Activated T-cell treated with anti-CD3 and anti-CD28 coated beads, Interleukin-2, amount 50 U/mL, for 48 hours (primary cell): Measurements from ENCODE around the gene CHST6.
"Not testable (repeated sequence)": the region's sequence is repeated elsewhere in the genome, so short reads cannot be mapped to it uniquely, and the experiment has no call there.

Experiments used
- DNase-seq, 2 experiments: peaks; one replicate each; pipeline ENCODE4 v3.0.0-alpha.2; 2020

The CHST6 gene

DNA sequence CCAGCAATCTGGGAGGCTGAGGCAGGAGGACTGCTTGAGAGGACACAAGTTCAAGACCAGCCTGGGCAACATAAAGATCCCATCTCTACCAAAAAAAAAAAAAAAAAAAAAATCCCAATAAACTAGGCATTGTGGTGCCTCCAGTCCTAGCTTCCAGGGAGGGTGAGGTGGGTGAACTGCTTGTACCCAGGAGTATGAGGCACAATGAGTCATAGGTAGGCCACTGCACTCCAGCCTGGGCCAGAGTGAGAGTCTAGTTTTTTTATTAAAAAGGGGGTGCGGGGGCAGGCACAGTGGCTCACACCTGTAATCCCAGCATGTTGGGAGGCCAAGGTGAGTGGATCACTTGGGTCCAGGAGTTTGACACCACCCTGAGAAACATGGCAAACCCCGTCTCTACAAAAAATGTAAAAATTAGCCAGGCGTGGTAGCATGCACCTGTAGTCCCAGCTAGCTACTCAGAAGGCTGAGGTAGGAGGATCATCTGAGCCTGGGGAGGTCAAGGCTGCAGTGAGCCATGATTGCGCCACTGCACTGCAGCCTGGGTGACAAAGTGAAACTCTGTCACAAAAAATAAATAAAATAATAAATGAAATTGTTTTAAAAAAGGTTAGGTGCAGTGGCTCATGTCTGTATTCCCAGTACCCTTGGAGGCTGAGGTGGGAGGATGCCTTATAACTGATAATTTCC lies 7.8 kb upstream of the CHST6 start:
- DNase-seq = no peak

DNA sequence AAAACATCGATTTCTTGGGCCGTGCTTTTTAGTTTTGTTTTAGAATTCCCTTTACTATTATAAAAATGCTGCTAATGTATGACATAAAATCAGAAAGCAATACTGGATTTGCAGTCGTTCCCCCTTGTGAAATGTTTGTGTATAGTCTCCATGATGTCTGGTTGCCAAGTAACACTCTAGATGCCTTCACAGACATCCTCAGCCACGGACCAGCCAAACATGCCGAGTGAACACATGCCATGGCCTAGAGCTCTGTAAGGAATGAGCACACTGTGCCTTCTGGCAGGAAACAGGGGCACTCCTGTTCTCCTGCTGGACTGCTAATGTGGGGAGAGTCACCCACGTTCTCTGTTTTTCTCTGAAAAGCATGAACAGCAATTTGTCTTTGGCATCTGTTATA lies 6.6 kb upstream of the CHST6 start:
- not testable (repeated sequence) for DNase-seq

DNA sequence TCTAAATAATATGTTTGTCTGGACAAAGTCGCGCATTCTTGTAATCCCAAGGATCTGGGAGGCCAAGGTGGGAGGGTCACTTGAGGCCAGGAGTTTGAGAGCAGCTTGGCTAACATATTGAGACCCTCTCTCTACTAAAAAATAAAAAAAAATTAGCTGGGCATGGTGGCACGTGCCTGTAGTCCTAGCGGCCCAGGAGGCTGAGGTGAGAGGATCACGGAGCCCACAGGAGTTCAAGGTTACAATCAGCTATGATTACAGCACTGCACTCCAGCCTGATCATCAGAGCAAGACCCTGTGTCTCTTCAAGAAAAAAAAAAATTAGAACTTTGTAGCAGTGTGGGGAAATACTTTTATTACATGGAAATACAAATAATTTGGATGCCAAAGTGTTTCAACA lies 6.1 kb upstream of the CHST6 start:
- DNase-seq = no peak

DNA sequence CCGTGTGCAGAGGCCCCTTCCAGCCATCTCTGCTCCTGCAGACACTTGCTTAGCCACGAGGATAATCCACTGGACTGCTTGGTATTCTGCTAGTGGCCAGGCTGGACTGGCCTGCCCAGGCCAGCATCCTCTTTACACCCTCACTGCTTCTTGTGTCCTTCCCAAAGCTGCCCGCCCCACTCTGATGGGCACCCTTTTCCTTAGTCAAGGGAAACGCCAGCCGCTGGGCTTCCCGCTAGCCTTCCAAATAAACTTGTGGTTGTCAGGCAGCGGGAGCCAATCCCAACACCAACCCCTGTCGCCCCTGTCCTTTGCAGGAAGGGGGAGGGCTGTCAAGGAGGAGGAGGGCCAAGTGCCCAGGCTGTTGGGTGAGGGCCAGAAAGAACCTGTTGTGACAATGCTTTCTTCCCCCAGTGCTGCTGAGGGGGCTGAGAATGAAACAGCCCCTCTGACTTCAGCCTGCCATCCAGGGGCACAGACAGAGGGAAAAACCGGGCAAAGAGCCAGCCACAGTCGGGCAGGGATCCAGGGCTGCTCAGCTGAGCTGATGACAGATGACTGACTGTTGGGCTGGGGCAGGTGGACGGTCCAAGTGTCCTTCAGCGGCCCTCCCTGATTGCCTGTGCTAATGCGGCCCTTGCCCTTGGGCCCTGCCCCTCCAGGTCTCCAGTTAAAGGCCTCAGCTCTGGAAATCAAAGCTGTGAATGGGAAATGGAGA lies 3.5 kb upstream of the CHST6 start:
- not testable (repeated sequence) for DNase-seq

DNA sequence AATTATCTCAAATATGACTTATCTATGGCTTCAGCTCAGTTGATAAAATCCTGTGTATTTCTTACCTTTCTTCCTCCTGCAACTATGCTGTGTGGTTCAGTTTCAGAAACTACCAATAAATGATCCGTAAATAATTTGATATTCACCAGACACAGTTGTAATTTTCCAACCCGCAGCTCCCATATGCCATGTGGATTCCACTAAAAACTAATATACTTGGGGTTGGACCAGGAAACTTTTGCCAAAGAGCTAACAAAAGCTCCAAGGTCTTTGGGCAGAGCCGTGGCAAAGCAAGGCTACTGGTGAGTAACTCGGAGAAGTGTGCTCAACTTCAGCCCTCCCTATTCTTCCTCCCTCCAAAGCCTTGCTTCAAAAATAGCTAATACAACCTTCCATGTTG lies 2.3 kb upstream of the CHST6 start:
- no peak for DNase-seq

DNA sequence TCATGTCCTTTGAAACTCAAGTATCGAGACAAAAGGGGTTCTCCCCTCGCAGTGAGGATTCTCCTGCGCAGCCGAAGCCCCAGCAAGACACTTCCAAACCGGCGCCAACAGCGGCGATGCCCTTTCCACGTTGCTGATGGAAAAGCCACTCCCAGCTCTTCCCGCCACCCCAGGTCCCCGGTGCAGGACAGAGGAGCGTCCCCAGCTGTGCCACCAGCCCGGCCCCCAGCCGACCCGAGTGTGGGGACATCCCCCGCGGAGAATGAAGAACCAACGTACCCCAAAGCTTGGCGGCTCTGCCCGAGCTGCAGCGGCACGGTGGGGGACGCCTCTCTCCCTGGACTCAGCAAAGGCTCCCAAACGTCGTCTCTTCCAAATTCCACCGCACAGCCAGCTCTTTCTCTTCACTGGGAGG lies 573 bp downstream of the CHST6 start:
- no peak for DNase-seq

DNA sequence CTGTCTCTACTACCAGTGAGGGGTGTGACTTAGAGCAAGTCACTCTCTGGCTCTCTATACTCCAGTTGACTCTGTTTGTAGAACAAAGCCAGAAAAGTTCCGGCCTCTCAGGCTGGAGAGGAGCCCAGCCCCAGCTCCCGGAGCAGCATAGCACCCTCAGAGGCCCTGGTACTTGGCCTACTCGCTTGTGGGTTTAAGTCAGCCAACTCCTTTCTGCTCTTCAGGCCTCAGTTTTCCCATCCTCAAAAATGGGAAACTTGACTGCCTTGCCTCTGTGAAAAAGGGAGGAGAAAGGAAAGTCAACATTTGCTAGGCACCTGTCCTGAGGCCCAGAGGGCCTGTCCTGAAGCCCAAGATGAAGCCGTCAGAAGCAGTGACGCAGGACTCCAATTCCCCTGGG lies 1.1 kb downstream of the CHST6 start:
- no peak for DNase-seq

DNA sequence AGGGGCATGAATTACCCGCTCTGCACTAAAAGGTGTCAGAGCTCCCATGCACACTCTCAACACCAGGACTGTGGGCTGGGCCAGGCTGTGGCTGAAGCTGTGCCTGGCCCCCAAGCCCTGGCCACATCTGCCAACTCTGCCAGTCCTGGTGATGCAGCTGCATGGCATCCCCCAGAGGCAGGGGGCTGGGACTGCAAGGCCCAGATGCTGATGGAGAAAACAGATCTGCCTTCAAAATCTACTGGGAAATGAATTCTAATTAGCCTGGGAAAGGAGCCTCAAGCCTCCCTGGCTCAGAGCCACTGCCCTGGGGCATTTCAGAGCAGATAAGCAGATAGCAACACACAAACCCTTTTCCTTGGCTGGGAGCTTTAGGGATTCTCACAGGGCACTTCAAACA lies 3.4 kb downstream of the CHST6 start:
- DNase-seq = no peak

DNA sequence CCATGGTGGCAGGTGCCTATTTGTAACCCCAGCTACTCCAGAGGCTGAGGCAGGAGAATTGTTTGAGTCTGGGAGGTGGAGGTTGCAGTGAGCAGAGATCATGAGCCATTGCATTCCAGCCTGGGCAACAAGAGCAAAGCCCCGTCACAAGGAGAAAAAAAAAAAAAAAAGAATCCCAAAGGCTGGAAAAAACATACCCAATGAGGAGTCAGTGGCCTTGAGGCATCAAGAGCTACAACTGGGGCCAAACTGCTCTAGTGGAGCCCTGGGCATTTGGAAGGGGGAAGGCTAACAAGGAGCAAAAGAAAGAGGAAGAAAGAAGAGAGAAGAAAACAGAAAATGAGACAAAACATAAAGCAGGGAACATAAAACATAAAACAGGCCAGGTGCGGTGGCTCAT lies 6.9 kb downstream of the CHST6 start:
- DNase-seq = no peak

DNA sequence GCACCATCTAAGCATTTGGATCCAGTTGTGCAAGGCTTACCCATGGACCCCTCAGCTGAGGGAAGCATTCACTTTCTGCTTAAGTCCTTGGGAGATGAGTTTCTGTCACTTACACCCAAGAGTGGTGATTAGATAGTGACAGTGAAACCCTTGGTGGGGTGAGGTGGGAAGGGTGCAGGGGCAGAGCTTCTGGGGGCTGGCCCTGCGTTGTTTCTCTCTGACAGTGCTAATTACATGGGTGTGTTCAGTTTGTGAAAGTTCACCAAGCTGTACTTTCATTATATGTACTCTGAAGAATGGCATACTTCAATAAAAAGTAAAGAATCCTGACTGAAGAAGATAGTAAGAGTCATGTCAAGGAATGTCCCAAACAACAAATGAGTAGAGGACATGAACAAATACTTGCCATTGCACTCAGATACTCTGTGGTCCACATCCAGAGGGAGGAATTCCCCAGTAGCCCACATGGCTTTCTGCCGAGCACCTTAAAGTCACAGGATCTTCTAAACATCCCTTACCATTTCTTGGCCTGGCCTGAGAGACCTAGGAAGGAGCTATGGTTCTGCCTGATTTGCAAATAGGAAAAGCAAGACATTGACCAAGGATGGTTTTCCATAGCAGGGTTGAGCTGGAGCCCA lies 8.4 kb downstream of the CHST6 start:
- no peak for DNase-seq

DNA sequence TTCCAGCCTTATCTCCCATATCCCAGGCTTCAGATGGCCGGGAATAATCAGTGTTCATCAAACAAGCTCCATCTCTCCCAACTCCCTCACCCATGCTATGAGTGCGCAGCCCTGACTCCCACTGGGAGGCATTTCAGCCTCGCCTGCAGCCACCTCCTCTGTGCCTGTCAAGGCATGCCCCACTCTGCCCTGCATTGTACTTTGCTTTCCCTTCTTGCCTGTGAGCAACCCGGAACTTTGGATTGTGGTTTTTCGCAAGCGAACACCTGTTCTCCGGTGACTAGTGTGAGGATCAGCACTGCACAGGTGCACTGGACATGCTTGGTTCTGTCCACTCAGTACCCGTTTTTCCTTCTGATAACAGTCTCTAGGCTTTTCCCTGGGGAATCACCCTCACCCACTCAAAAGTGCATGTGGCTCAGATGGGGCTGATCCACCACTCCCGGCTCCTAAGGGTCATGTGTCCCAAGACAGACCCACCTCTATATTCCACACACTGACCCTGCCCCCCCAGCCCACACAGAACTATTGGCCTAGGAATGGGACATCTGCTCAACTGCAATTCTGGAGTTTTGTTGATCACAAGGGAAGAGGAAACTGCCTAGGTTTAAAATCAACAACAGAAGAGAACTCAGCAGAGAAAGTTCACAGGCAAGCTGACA lies 9.1 kb downstream of the CHST6 start:
- no peak for DNase-seq

DNA sequence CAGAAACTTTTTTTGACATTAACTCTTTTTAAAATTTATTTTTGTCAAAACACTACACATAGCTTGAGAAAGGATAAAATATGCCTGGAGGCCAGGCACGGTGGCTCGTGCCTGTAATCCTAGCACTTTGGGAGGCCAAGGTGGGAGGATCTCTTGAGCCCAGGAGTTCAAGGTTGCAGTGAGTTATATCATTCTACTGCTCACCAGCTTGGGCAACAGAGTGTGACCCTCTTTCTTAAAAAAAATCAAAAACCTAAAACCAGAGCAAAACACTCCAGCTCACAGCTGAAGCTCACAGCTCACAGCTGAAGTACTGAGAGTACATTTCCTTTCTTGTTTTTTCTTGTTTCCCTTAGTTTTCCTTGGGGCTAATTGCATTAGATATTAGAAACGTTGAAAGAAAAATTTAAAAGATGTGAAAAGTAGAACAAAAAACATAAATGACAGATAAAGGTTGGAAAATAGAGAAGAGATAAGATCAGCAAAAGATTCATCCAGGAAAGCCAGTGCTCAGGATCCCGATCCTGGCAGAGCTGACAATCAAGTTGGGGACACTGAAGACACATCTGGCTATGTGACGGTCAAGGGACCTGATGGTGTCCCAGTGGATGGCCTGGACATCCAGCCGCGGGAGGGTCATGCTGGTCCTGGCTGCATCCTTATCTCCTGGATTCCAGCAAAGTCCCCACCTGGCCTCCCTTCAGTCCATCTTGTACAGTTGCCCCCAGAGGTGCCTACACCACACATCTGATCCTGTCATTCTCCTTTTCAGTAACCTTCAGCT lies 9.8 kb downstream of the CHST6 start:
- DNase-seq = no peak

DNA sequence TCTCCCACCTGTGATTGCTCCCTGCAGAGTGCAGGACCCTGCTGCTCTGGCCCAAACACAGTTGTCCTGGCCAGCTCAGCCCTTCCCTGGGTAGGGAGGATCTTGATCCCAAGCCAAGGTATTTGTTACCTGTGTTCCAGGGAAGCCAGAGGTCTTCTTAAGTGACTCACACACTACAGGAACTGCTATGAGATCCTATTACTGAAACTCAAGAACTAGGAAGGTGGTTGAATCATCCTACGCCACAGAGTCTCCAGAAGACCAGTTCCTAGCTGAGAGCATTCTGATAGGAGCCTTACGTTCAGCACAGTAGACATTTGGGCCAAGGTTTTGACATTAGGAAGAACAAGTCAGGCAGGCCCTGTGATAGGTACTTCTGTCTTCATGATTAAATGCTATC lies 12.0 kb downstream of the CHST6 start:
- DNase-seq = no peak

DNA sequence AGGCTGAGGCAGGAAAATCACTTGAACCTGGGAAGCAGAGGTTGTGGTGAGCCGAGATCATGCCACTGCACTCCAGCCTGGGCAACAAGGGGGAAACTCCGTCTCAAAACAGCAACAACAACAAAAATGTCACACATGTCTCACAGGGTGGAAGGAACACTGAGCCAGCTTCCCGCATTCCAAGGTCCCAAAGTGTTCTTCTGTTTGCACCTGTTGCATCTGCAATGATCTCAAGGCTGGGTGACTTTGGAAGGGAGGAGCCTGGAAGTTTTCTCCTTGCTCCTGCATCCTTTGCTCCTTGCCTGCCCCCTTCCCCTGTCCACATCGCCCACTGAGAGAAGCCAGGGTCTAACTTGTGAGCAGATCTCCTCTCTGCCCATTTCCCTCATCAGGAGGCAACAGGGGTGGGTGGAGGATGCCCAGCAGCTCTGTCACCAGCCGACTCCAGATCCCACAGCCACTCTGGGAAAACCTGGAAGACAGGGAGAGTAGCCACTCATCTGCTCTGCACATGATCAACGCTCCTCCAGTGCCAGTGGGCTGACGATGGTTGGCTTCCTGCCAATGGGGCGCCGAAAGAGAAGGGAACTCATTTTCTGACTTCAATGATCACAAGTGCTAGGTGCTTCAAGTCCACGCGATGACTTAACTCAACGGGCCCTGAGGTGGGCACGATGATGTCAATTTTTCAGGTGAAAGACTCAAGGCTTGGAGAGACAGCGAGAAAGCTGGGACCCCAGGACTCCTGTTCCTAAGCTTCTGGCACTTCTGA lies 12.6 kb downstream of the CHST6 start:
- DNase-seq = no peak

DNA sequence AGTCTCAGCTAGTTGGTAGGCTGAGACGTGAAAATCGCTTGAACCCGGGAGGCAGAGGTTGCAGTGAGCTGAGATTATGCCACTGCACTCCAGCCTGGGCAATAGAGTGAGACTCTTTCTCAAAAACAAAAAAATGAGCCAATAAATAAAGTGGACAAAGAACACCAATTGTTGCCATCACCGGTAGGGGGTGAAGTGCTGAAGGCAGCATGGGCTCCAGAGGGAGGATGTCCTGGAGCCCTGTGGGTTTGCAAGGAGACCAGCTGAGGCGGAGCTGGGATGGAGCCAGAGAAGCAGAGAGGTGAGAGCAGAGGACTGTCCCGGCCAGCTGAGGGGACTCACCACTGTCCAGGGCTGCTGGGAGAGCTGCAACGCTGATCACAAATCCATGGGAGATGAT lies 13.8 kb downstream of the CHST6 start:
- DNase-seq = no peak

DNA sequence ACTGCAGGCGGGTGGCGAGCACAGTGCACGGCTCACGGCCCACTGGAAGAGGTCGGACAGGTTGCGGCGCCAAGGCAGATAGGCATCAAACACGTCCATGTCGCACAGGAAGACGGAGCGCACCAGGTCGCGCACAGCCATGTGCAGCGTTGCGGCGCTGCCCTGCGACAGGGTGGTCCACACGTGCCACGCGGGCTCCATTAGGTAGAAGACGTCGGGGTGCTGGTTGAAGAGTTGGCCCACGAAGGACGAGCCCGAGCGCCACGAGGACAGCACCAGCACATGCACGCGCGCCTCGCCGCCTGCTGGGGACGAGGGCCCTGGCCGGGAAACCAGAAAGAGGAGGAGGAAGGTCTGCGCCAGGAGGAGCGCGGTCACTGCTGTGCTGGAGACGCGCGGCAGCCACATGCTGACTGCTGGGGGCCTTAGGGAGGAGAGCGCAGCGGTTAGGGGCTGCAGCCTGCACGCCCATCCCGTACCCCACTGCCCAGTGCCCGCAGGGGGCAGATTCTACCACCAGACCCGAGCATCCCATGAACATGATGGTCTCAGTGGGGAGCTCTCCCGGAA lies 15.7 kb downstream of the CHST6 start:
- DNase-seq = no peak

DNA sequence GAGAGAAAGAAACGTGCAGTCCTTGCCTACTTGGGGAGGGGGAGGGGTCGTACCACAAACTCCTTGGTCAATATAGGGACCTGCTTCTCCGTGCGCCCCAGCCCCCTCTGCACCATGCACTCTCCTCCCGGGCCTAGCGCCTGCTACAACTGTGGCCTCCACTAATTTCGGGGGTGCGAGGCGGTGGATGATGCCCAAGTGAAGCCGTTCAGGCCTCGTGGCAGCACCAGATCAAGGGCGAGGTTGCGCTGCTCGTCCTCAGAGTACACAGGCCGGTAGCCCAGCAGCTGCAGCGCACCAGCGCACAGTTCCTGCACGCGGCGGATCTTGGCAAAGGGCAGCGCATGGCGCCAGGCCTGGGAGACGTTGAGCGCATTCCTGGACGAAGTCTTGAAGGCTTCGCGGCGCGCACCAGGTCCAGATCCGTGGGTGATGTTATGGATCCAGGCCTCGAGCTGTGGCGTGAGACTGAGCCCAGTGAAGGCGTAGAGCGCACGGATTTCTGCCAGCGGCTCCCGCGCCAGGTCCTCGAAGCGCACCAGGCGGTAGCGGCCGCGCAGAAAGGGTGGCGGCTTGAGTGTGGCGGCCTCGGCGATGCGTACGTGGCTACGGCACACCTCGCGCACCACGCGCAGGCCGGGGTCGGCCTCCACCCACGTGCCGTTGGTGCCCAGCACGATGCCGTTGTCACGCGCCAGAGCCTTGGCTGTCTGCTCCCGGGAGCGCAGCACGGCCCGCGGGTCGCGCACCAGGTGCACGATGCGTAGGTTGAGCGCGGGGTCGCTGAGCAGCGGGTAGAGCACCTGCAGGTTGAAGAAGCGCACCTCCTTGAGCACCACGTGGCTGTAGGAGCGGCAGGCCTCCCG lies 16.5 kb downstream of the CHST6 start:
- no peak for DNase-seq

DNA sequence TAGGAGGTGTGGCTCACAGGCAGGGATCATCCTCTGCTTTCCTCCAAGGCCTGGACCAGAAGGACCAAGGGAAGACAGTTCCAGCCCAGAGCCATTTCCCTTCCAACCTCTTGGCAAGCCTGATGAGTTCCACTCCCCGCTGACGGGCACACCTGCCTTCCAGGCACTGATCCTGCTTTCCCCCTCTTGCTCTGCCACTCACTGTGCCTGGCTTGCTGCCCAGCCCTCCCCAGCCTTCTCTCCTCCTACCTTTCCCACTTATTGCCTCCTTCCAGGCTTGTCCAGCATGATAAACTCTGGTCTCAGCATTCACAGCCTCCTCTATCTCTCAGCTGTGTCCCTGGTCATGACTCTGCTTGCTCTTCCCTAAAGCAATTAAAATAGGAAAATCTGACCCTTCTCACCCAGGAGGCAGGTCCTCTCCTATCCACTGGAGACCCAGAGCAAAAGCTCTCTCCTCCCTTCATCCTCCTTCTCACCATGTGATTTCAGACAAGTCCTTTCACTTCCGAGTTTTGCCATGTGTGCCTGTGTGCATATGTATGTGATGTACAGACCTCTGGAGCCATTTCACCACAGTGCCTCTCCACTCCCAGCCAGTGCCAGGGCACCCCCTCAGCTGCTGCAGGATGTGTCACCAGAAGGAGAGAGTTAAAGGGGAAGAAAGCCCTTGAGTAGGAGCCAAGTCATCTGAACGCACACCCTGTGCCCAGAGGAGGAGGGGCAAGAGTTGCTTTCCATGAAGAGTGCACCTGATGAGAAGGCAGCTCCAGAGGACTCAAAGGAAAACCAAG lies 17.4 kb downstream of the CHST6 start:
- no peak for DNase-seq

DNA sequence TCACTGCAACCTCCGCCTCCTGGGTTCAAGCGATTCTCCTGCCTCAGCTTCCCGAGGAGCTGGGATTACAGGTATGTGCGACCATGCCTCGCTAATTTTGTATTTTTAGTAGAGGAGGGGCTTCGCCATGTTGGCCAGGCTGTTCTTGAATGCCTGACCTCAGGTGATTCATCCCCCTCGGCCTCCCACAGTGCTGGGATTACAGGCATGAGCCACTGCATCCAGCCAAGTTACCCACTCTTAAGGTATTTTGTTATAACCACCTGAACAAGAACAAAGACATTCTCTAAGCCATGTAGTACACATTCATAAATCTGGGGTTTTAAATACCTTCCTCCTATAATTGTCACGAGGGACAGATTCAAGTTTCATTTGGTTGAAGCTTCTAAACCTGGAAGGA lies 18.4 kb downstream of the CHST6 start:
- DNase-seq = no peak

DNA sequence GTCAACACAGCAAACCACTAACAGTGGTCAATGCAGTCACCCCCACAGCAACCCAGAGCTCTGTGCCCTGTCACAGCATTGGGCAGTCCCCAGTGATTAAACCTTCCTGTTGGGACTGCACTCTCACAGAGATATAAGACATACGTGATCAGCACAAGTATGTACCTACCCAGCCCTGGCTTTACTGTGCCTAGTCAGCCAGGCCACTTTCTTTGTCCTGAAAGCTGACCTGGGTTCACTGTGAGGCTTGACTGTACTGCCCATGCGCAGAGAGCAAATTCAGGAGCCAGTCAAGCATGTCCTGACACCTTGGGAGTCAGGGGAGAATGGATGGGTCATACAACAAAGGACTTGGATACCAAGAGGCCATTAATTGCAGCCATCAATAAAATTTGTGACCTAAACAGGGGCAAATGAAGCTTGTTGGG lies 19.8 kb downstream of the CHST6 start:
- DNase-seq = no peak
